NCI-H345 treated with DMSO at 0.1 percent for 48 hours (cell line): ENCODE data around the gene ADGRG3.
A peak's percentile ranks its signal among the peaks of the same experiment; 100 is the strongest.

Source experiments
- DNase-seq: peaks from one replicate; lab custom pipeline; 2025; ENCODE audit not compliant: unreplicated experiment; lab: John Stamatoyannopoulos, UW

ADGRG3 gene

DNA sequence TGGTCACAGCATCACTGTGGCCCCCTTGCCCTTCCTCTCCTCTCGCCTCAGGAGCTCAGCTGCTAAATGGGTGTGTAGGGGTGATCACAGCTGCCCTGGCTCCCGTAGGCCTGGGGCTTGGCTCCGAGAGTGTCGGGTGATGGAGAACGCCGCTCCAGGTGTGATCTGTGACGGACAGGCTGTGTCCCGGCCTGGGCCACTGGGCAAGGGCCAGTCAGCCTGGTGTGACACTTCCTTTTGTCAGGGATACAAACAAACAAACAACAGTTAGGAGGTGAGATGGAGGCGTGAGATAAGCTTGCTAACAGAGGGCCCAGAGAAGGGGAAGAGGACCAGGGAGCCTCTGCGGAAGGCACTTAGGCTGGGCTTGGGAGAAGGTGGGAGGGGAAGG lies 37.7 kb upstream of the ADGRG3 start:
- no peak for DNase-seq

DNA sequence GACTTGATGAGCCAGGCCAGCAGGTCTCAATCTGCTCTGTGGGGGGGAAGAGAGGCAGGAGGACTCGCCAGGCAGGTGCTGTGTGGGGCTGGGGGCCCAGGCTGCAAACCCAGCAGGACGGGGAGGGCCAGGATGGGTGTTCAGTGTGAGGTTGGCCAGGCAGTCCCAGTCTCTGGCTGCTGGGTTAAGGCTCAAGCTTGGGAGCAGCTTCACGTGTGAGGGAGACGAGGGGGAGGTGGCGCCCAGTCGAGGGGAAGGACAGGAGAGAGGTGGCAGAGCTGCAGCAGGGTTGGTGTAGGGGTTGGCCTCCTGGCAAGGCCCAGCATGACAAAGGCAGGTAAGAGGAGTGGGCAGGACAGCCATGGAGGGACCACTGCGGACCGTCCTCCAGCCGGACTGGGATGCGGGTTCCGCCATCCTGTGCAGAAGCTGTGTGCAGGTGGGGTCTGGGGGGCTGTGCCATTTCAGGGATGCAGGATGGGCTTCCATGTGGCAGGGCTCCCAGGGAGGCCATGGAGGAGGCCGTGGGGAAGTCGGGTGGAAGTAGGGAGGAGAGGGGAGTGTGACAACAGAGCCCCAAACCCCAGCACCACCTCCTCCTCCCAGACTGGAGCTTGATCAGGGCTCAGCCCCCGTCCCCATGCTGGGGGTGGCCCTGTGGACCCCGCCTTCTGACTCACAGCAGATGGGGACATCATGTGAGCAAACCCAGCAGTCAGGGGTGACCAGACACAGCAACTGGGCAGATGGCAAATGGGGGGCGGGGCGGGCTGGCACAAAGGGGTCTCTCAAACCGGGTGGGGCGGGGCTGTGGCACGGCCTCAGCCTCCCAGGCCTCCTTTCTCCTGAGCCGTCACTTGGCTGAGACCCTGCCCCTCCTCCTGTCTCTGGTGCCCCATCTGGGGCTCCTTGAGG lies 36.9 kb upstream of the ADGRG3 start:
- no peak for DNase-seq

DNA sequence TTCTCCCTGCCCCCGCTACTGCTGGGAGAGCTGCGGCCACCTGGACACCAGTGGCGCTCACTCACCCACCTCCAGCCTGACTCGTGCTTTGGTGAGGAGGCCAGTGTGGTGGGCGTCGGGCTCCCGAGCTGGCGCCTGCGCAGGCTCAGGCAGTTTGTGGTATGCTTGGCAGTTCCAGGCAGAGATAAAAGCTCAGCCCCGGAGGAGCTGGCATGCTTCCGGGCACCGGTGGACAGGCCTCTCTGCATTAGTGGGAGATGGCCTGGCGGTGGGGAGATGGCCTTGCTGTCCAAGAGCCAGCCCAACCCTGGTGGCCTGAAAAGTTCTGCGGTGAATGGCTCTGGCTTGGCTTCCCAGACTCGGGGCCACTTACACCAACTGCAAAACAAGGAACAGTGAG lies 35.5 kb upstream of the ADGRG3 start:
- no peak for DNase-seq

GRCh38 chr16:57633383-57634064 lies 34.6 kb upstream of the ADGRG3 start:
- no peak for DNase-seq

DNA sequence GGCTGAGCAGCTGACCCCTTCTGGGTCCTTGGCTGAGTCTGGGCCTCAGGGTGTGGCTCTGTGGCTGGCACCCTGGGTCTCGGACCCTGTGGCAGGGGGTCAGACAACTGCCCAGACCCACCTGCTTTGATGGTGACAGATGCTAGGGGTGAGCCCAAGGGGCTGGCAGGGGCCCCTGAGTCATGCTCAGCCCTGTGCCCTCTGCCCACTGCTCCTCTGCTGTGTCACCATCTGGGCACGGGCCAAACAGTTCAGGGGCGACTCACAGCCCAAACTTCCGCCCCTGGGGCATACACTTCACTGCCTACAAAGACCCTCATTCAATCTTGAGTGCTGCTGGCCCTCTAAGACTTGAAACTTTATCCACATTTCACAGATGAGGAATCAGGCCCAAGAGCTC lies 33.9 kb upstream of the ADGRG3 start:
- no peak for DNase-seq

- no peak for DNase-seq
Measured at GRCh38 chr16:57635266-57636097, 32.6 kb upstream of the ADGRG3 start.

DNA sequence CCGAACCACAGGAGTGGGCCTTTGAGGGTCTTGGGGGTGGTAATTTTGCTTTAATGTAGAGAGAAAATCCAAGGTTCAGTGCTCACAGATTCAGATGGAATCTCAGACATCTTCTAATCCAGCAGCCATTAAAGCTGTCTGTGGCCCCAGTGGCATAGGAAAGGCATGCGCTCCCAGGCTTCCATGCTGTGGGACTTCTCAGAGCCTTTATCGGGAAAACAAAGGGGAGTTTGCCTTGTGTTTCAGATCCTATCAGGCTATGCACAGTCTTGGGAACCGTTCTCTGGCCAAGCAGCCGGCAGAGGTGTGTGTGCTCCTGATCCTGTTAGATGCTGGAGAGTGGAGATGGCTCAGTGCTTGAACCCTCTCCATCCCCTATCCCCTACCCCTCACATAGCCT lies 31.9 kb upstream of the ADGRG3 start:
- DNase-seq, result no peak

DNA sequence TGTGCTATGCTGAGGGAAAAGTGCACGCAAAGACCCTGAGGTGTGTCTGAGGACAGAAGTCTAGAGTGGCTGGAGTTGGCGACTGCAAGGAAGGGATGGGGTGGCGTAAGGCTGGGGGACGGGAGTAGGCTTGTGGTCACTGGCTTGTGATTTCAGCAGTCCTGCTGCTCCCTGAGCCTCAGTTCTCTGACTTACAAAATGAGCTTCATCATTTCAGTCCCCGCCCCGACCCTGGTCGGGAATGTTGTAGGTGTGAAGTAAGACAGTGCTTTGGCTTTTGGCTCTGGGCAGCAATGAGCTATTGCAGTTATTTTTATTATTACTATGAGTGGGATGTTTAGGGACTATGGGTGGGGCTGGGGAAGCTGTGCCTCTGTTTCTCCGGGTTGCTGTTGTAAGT lies 31.1 kb upstream of the ADGRG3 start:
- no peak for DNase-seq

- no peak for DNase-seq
Measured at GRCh38 chr16:57637424-57637823, 30.7 kb upstream of the ADGRG3 start.

- no peak for DNase-seq
Measured at GRCh38 chr16:57637965-57638364, 30.1 kb upstream of the ADGRG3 start.

DNA sequence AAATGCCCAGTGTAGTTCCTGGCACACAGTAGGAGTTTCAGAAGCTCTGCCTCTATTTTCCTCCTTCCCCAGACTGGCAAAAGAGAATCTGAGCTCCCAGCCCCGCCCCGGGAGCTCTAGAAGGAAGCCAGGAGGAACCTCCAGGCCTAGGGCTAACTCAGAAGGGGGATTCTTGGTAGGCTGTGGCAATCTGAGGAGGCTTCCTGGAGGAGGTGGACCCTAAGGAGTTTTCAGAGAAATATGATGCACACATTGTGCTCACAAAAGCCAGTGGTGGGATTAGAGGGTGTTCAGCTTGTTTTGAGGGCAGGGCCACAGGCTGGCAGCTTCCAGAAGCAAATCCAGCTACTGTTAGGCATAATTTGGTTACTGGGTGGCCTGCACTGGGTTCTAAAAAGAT lies 29.7 kb upstream of the ADGRG3 start:
- DNase-seq, result no peak

DNA sequence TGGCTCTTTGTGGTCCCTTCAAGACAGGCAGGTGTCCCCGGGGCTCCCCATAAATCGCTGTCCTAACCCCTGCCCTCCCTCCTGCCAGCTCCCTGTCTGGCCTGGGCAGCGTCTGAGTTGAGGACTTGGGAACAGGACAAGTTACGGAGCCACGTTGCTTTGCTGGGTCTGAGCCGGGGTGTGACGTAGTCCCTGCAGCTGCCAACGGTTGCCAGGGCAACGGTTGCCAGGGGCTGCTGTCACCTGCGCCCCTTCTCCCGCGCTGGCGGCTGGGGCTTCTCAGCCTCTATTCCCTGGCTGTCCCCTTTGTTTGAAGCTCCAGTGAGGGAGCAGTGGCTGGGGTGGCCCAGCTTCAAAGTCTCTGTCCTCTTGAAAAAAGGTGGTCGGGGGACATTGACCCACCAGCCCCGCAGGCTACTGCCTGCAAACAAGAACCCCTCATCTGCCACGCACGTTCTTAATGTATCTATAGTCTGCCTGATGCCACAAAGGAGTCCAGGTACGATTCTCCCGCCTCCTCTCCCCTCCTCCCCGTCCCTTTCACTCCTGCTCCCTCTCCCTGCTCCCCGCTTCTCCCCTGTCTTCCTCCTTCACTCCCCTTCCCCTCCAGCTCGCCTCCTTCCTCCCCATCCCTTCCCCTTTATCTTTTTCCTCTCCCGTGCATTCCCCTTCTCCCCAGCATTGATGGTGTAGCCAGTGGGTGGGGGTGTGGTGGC lies 28.8 kb upstream of the ADGRG3 start:
- peak; percentile 22 for DNase-seq

DNA sequence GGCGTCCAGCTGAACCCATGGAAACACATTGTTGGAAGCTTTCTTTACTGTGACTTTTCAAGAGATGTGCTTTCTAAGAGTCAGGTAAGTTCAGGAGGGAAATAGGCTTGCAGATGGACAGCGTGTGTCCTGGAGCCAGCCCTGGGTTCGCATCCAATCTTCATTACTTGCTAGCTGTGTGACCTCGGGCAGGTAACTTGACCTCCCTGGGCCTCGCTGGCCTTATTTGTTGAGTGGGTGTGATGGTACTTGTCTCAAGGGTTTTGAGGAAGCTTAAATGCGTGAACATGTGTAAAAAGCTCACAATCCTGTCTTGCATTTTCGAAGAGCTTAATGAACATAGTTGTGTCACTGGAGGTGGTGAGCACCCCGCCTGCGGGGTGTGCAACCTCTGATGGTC lies 27.9 kb upstream of the ADGRG3 start:
- no peak for DNase-seq

GRCh38 chr16:57640612-57641011 lies 27.5 kb upstream of the ADGRG3 start:
- DNase-seq, result no peak

GRCh38 chr16:57642160-57643135 lies 25.7 kb upstream of the ADGRG3 start:
- DNase-seq, result no peak

DNA sequence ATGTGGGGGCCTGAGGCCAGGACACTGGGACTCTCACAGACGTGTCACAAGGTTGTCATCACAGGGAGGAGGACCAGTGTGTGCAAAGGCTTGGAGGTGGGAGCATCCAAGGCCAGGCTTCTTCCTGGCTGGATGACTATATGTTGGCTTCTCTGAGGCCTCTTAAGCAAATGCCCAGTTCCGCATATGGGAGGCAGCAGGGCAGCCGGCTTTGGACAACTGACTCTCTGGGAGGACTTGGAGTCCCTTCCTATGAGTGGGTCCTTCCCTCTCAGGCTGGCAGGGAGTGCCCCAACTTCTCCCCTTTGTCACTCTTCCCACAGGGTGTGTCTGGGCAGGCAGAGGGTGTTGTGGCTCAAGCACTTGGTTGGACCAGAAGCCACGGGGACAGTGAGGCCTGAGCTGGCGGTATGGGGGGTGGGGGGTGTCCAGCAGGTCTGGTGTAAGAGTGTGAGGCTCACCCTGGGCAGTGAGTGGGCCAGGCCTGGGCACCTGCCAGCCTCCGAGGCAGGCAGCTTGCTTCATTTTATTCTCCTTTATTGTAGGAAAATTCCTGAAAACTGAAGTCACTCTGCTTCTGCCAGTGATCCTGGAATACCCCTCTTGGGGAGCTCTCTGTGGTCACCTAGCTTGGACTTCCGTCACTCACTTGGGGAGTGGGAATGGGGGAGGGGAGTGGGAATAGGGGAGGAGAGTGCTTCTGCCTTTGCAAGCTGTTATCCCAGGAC lies 24.8 kb upstream of the ADGRG3 start:
- DNase-seq, result no peak

- no peak for DNase-seq
Measured at GRCh38 chr16:57643910-57644309, 24.2 kb upstream of the ADGRG3 start.

GRCh38 chr16:57644383-57645014 lies 23.6 kb upstream of the ADGRG3 start:
- DNase-seq, result no peak

DNA sequence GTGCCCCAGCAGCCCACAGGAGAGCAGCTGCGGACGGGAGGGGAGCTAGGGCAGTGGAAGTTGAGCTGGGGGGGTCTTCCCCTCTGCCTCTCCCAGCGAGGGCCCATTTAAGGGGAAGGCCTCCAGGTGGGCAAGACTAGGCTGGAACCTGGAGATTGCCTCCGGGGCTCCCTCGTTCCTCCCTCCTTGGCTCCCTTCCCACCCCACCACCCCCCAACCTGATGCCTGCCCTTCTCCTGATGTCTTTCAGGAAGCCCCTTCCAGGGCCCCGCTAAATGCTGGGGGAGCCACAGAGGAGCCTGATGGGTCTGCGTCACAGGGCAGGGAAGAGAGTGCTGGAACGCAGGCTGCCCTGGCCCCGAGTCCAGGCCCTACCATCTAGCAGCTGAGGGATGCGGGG lies 22.9 kb upstream of the ADGRG3 start:
- no peak for DNase-seq
